Measurements from ENCODE around the gene BEST1.
A peak's percentile ranks its signal among the peaks of the same experiment; 100 is the strongest.

DNA sequence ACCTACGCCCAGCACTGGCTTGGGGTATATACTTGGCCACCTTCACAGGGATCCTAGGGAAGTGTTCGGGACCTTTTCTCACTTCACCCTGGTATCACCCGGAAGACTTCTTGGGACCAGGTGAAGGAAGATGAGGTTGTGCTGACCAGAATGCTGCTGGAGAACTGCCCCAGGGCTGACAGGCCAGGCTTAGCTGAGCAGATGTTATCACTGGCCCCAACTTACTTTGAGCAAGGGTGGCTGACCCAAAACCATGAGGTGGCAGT, 12.8 kb downstream of the BEST1 start:
- TF ChIP-seq, protein P1, sequence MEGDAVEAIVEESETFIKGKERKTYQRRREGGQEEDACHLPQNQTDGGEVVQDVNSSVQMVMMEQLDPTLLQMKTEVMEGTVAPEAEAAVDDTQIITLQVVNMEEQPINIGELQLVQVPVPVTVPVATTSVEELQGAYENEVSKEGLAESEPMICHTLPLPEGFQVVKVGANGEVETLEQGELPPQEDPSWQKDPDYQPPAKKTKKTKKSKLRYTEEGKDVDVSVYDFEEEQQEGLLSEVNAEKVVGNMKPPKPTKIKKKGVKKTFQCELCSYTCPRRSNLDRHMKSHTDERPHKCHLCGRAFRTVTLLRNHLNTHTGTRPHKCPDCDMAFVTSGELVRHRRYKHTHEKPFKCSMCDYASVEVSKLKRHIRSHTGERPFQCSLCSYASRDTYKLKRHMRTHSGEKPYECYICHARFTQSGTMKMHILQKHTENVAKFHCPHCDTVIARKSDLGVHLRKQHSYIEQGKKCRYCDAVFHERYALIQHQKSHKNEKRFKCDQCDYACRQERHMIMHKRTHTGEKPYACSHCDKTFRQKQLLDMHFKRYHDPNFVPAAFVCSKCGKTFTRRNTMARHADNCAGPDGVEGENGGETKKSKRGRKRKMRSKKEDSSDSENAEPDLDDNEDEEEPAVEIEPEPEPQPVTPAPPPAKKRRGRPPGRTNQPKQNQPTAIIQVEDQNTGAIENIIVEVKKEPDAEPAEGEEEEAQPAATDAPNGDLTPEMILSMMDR (IDR thresholded peaks at IDR 0.05): no peak
- no peak for TF ChIP-seq RCOR1 (IDR thresholded peaks at IDR 0.05; ENCODE audit: low read depth, low read length)
- 0 out of 5 replicates have a peak, but pooled peaks of 1 of the 2 experiments have one; percentile 11 for TF ChIP-seq RAD21 (conservative IDR thresholded peaks at IDR 0.05 in 1 of 2, IDR thresholded peaks at IDR 0.05 in 1 of 2)
- no peak for TF ChIP-seq JUNB (IDR thresholded peaks at IDR 0.05)
- TF ChIP-seq ESRRA (IDR thresholded peaks at IDR 0.05; ENCODE audit: borderline replicate concordance, low read length): no peak
- TF ChIP-seq SREBF2 (IDR thresholded peaks at IDR 0.05): no peak
- TF ChIP-seq POLR2A (IDR thresholded peaks at IDR 0.05; ENCODE audit: low read length): peak; percentile 51
- TF ChIP-seq, protein P2, sequence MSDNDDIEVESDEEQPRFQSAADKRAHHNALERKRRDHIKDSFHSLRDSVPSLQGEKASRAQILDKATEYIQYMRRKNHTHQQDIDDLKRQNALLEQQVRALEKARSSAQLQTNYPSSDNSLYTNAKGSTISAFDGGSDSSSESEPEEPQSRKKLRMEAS (IDR thresholded peaks at IDR 0.05): no peak
- TF ChIP-seq, protein P3, sequence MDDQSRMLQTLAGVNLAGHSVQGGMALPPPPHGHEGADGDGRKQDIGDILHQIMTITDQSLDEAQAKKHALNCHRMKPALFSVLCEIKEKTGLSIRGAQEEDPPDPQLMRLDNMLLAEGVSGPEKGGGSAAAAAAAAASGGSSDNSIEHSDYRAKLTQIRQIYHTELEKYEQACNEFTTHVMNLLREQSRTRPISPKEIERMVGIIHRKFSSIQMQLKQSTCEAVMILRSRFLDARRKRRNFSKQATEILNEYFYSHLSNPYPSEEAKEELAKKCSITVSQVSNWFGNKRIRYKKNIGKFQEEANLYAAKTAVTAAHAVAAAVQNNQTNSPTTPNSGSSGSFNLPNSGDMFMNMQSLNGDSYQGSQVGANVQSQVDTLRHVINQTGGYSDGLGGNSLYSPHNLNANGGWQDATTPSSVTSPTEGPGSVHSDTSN (IDR thresholded peaks at IDR 0.05): peak; percentile 86; the same call in 1 of the 2 replicates
- no peak for TF ChIP-seq RFX5 (IDR thresholded peaks at IDR 0.05)

Data from A549 (cell line).